Stimulated activated naive CD8-positive, alpha-beta T cell treated with anti-CD3 and anti-CD28 coated beads, Interleukin-15, Interleukin-2, amounts not matched to agents 100 U/mL and 50 U/mL, for 24 hours (primary cell): ENCODE data around the gene AGO4.
A peak's percentile ranks its signal among the peaks of the same experiment; 100 is the strongest.
"Not testable (repeated sequence)": the region's sequence is repeated elsewhere in the genome, so short reads cannot be mapped to it uniquely, and the experiment has no call there.

Experiments
- ATAC-seq: fragments of 150-1000 bp; cut with Tn5 transposase; one replicate; pipeline ENCODE4 v1.10.0; 2021
- DNase-seq: peaks from one replicate; pipeline ENCODE4 v3.0.0; 2021

Gene AGO4

GRCh38 chr1:35807614-35808449 is at the start of gene AGO4:
AGO4 (plus strand) TSS chr1:35808016; CDS start chr1:35808417, 401 bp downstream.
- DNase-seq (peak; percentile 58), ATAC-seq (peak; percentile 60)

- DNase-seq = no peak
- no peak for ATAC-seq
Observed at GRCh38 chr1:35762141-35762540, 45.7 kb upstream of the AGO4 start.

GRCh38 chr1:35763201-35763600 is 44.6 kb upstream of the AGO4 start:
- ATAC-seq (no peak), DNase-seq (no peak)

GRCh38 chr1:35764283-35764682 is 43.5 kb upstream of the AGO4 start:
- no peak for ATAC-seq
- no peak for DNase-seq

- DNase-seq = no peak
- no peak for ATAC-seq
Observed at GRCh38 chr1:35768350-35769187, 39.2 kb upstream of the AGO4 start.

GRCh38 chr1:35769188-35769758 is 38.5 kb upstream of the AGO4 start:
- peak; percentile 86 for ATAC-seq
- DNase-seq = peak; percentile 89

- ATAC-seq (no peak), DNase-seq (no peak)
Observed at GRCh38 chr1:35773711-35774110, 34.1 kb upstream of the AGO4 start.

GRCh38 chr1:35776172-35776571 is 31.6 kb upstream of the AGO4 start:
- DNase-seq, ATAC-seq: not testable (repeated sequence)

- ATAC-seq (no peak), DNase-seq (no peak)
Observed at GRCh38 chr1:35777109-35777508, 30.7 kb upstream of the AGO4 start.

GRCh38 chr1:35783055-35783583 is 24.7 kb upstream of the AGO4 start:
- DNase-seq = no peak
- ATAC-seq = no peak

GRCh38 chr1:35784364-35784763 is 23.5 kb upstream of the AGO4 start:
- not testable (repeated sequence) for DNase-seq, ATAC-seq

- ATAC-seq (no peak), DNase-seq (no peak)
Observed at GRCh38 chr1:35788139-35788538, 19.7 kb upstream of the AGO4 start.

- DNase-seq (no peak), ATAC-seq (no peak)
Observed at GRCh38 chr1:35790670-35791069, 17.1 kb upstream of the AGO4 start.

- ATAC-seq (no peak), DNase-seq (no peak)
Observed at GRCh38 chr1:35795295-35795694, 12.5 kb upstream of the AGO4 start.

- ATAC-seq (no peak), DNase-seq (no peak)
Observed at GRCh38 chr1:35797380-35797779, 10.4 kb upstream of the AGO4 start.

- not testable (repeated sequence) for ATAC-seq, DNase-seq
Observed at GRCh38 chr1:35798019-35798418, 9.8 kb upstream of the AGO4 start.

- ATAC-seq, DNase-seq: not testable (repeated sequence)
Observed at GRCh38 chr1:35800167-35800887, 7.5 kb upstream of the AGO4 start.

GRCh38 chr1:35808450-35809113 is 766 bp downstream of the AGO4 start:
- DNase-seq = peak; percentile 30
- ATAC-seq = peak; percentile 60

- DNase-seq = no peak
- no peak for ATAC-seq
Observed at GRCh38 chr1:35809114-35810095, 1.6 kb downstream of the AGO4 start.
